HFFc6 (cell line): ENCODE data around the gene ACO1. TPM values are rescaled to one million over a fixed set of nuclear protein-coding genes. Genes with fewer than 3 reads are reported as not detected.

Experiments
- DNase-seq: peaks from one replicate; pipeline ENCODE4 v3.0.0-alpha.2; 2018
- H3K27ac Mint-ChIP-seq: 2 replicates; pipeline ENCODE4 v1.8.0; 2020; ENCODE audit warnings: mild to moderate bottlenecking, mixed read lengths
- H3K27me3 Mint-ChIP-seq: 2 replicates; pipeline ENCODE4 v1.8.0; 2021; ENCODE audit warnings: mild to moderate bottlenecking, moderate library complexity, mixed read lengths; ENCODE audit not compliant: insufficient read depth
- H3K36me3 Mint-ChIP-seq: 2 replicates; pipeline ENCODE4 v1.8.0; 2021; ENCODE audit warnings: low read depth, mixed read lengths
- H3K4me1 Mint-ChIP-seq: 2 replicates; pipeline ENCODE4 v1.8.0; 2020; ENCODE audit warnings: low read depth, mixed read lengths
- H3K4me3 Mint-ChIP-seq: 2 replicates; pipeline ENCODE4 v1.8.0; 2020; ENCODE audit warnings: mild to moderate bottlenecking, moderate library complexity, mixed read lengths
- H3K9me3 Mint-ChIP-seq: 2 replicates; pipeline ENCODE4 v1.8.0; 2020; ENCODE audit warnings: mild to moderate bottlenecking, mixed read lengths
- total RNA-seq, 6 experiments: library from RNA; stranded (reverse); fragmentation: NEBNext Ultra II Directional; extraction: Animal tissue kit (Norgen Biotek cat#: 25700); gene quantifications; 2 replicates in 1 of 6; 3 replicates in 5 of 6; pipeline ENCODE4 v1.2.3, GENCODE V29; 2021
- TF ChIP-seq, protein P1 (sequence below): fragments of 200-600 bp; sonication (generic); IDR thresholded peaks from 2 replicates; pipeline ENCODE4 v1.5.0; 2021; ENCODE audit warnings: antibody characterized with exemption, mild to moderate bottlenecking

The ACO1 gene
- total RNA-seq, 6 experiments from 2014 or later, result 79.8 to 94.4 (median 84.0) TPM

DNA sequence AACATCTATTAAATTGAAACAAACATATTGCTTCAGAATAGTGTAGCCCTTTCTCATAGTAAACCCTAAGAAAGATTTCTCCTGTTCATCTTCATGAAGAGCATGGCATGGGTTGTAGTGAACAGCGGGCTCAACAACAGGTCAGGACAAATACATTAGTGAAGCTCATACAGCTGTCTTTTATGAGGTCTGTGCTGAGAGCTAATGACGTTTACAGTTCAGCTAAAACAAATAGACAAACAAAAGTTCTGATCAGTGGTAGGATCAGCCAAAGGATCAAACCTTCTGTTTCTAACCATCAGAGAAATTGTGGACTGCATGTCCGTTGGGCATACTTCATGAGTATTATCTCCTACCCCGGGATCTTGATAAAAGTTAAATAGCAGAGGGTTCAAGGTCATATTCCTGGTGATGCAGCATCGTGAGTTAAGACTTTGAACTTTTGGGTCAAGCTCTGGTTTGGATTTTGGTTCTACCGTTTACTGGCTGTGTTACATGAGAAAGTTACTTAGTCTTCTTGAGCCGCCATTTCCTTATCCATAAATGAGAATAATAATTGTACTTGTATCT, 37.9 kb downstream of the ACO1 start:
- no peak overlapping the region for H3K4me3 Mint-ChIP-seq
- no peaks in the 10 kb centered on the region for H3K9me3 Mint-ChIP-seq
- TF ChIP-seq, protein P1, sequence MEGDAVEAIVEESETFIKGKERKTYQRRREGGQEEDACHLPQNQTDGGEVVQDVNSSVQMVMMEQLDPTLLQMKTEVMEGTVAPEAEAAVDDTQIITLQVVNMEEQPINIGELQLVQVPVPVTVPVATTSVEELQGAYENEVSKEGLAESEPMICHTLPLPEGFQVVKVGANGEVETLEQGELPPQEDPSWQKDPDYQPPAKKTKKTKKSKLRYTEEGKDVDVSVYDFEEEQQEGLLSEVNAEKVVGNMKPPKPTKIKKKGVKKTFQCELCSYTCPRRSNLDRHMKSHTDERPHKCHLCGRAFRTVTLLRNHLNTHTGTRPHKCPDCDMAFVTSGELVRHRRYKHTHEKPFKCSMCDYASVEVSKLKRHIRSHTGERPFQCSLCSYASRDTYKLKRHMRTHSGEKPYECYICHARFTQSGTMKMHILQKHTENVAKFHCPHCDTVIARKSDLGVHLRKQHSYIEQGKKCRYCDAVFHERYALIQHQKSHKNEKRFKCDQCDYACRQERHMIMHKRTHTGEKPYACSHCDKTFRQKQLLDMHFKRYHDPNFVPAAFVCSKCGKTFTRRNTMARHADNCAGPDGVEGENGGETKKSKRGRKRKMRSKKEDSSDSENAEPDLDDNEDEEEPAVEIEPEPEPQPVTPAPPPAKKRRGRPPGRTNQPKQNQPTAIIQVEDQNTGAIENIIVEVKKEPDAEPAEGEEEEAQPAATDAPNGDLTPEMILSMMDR, result no peak
- H3K36me3 Mint-ChIP-seq, result peaks cover 73% of the 10 kb centered on the region
- H3K4me1 Mint-ChIP-seq, result peaks cover 61% of the 10 kb centered on the region
- no peaks in the 10 kb centered on the region for H3K27me3 Mint-ChIP-seq
- no peak for DNase-seq
- H3K27ac Mint-ChIP-seq, result peak overlapping the region; percentile 60; the same call in 1 of the 2 replicates

DNA sequence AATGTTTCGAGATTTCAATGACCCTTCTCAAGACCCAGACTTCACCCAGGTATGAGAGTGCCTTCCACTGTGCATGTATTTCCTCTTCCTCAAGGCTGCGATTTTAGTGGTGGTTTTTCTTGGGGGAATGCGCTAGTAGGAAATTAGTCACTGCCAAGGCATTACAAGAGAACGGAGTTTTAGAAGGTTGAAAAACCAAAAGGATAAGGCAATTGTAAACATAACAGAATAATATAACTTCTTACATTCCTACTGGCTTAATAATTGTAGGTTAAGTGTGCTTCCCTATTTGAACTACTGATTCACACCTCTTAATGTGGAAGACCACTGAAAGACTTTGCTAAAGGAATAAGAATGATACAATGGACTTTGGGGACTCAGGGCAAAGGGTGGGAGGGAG, 38.9 kb downstream of the ACO1 start:
- Mint-ChIP-seq H3K4me3 (peak overlapping the region; percentile 6), H3K27ac (peak overlapping the region; percentile 60), H3K27me3 (no peaks in the 10 kb centered on the region), H3K4me1 (peaks cover 65% of the 10 kb centered on the region), H3K36me3 (peaks cover 65% of the 10 kb centered on the region), H3K9me3 (no peaks in the 10 kb centered on the region)
- TF ChIP-seq, protein P1, result no peak
- peak; percentile 69 for DNase-seq

DNA sequence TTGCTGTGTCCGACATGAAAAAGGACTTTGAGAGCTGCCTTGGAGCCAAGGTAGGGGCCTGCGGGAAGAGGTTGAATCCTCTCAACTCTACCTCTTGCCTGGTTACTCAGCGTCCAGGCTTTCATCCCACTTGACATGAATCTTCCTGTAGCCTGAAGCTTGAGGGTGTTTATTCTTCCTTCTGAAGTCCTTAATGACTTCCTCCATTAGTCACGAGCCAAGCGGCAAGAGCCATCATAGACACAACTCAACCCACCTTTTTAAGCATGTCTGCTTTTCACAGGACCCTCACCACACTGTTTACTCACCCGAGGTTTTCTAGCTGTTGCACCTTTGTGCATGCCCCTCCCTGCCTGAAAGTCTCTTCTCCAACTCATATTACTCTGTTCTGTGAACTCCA, 40.2 kb downstream of the ACO1 start:
- Mint-ChIP-seq H3K27me3 (no peaks in the 10 kb centered on the region), H3K36me3 (peaks cover 61% of the 10 kb centered on the region), H3K9me3 (no peaks in the 10 kb centered on the region), H3K27ac (peak overlapping the region; percentile 63; the same call in 1 of the 2 replicates), H3K4me3 (peak overlapping the region; percentile 21; the same call in 1 of the 2 replicates), H3K4me1 (peaks cover 71% of the 10 kb centered on the region)
- no peak for DNase-seq
- TF ChIP-seq, protein P1, result no peak

DNA sequence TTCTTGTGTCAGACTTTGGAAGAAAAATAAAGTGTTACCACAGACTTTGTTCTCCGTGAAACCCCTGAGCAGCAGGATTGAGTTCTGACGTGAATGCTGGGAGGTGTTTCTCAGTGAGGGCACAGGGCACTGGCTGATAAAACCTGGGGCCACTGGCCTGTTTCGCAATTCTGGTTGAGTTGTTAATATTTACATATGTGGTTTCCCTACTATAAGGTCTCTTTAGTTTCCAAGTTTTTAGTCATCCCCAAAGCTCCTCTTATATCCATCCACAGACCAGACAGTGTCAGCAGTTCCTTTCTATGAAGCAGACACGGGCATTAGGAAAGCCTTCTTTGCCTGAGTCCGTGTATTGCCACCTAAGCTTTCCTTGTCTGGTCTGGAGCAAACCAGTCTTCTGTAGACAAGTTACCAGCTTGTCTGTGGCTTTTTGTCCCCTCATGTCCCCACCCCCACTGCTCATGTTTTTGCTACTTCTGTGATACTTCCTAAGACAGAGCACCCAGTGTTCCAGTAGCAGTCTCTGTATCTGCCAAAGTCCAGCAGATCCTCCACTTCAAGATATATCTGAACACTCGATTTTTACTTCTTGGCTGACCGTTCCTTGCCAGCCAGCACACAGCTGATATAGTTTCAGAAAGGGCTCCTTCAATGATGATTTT, 42.0 kb downstream of the ACO1 start:
- peak; percentile 64 for DNase-seq
- TF ChIP-seq, protein P1, result no peak
- Mint-ChIP-seq H3K4me3 (peak overlapping the region; percentile 69), H3K27ac (peak overlapping the region; percentile 92), H3K36me3 (peaks cover 53% of the 10 kb centered on the region), H3K27me3 (no peaks in the 10 kb centered on the region), H3K4me1 (peaks cover 87% of the 10 kb centered on the region), H3K9me3 (no peaks in the 10 kb centered on the region)

DNA sequence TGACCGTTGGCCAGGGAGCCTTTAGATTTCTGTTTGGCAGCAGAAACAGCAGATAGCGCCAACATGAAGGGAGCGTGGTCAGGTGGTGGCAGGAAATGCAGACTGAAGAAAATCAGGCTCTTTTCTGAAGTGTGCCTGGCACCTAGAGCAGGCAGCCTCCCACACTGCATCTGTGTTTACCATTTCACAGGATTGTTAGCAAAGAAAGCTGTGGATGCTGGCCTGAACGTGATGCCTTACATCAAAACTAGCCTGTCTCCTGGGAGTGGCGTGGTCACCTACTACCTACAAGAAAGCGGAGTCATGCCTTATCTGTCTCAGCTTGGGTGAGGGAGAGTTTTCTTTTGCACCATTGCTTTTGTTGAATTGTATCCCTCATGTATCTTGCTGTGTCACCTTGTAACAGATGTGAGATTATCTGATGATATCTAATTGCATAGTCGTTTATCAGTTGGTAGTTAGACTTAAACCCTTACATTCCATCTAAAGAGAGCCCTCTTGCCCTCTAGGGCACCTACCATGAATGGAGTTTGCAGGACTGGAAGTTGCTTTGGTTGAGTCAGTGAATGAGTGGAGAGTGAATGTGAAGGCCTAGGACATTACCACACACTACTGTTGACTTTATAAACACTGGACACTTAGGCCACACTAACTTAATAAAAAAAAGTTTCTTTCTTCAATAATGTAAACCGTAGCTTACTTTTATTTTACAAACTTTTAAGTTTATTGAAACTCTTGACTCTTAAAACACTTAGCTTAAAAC, 42.8 kb downstream of the ACO1 start:
- TF ChIP-seq, protein P1, result no peak
- Mint-ChIP-seq H3K4me1 (peaks cover 87% of the 10 kb centered on the region), H3K27ac (peak overlapping the region; percentile 92), H3K4me3 (peak overlapping the region; percentile 56), H3K36me3 (peaks cover 53% of the 10 kb centered on the region), H3K9me3 (no peaks in the 10 kb centered on the region), H3K27me3 (no peaks in the 10 kb centered on the region)
- peak; percentile 30 for DNase-seq
